ENCODE results near the gene GLUD2. TPM values are rescaled to one million over a fixed set of nuclear protein-coding genes. Genes with fewer than 3 reads are reported as not detected.

GLUD2 gene
- total RNA-seq: 0.99 and 1.2 TPM in 2 replicates

GRCh38 chrX:121047441-121048419 lies at the start of gene GLUD2:
GLUD2 (plus strand) TSS chrX:121047610; CDS start chrX:121047685, 75 bp downstream.

Other genes starting within 250 kb of the GLUD2 start
- not detected in 2 replicates for gene CT47B1, start 171.7 kb upstream of the GLUD2 start, total RNA-seq
- not detected in 2 replicates for gene CT47A11, start 110.5 kb upstream of the GLUD2 start, total RNA-seq
- not detected in 2 replicates for gene CT47A10, start 105.6 kb upstream of the GLUD2 start, total RNA-seq
- not detected in 2 replicates for gene CT47A9, start 100.7 kb upstream of the GLUD2 start, total RNA-seq
- not detected in 2 replicates for gene CT47A8, start 95.9 kb upstream of the GLUD2 start, total RNA-seq
- gene CT47A7, start 91.0 kb upstream of the GLUD2 start, total RNA-seq: not detected in 2 replicates
- gene CT47A6, start 86.1 kb upstream of the GLUD2 start, total RNA-seq: not detected in 2 replicates
- gene CT47A5, start 81.3 kb upstream of the GLUD2 start, total RNA-seq: not detected in 2 replicates
- not detected in 2 replicates for gene CT47A4, start 76.4 kb upstream of the GLUD2 start, total RNA-seq
- gene CT47A3, start 71.5 kb upstream of the GLUD2 start, total RNA-seq: not detected in 2 replicates
- not detected in 2 replicates for gene CT47A2, start 66.7 kb upstream of the GLUD2 start, total RNA-seq
- not detected in 2 replicates for gene CT47A1, start 61.9 kb upstream of the GLUD2 start, total RNA-seq